ENCODE data around the gene ZDHHC7.
A peak's percentile ranks its signal among the peaks of the same experiment; 100 is the strongest.

Gene ZDHHC7

DNA sequence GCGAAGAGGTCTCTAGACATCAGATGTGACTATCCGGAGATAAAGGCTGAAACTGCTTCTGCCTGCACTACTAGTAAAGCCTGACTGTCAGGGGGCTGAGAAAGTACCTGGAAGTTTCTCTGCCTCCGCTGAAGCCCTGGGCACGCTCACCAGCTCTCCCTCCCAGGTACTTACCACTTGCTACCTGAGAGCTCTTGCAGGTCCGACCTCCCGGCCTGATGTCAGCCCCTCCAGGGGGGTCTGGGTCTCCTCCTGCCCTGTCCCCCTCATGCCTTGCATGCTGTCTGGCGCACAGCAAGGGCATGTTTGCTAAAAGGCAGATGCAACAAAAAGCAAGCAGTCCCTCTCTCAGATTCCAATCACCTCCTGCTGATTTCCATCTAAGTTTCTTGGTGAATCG is 17.4 kb downstream of the ZDHHC7 start:
- no peak for DNase-seq (ENCODE audit: low spot score)

DNA sequence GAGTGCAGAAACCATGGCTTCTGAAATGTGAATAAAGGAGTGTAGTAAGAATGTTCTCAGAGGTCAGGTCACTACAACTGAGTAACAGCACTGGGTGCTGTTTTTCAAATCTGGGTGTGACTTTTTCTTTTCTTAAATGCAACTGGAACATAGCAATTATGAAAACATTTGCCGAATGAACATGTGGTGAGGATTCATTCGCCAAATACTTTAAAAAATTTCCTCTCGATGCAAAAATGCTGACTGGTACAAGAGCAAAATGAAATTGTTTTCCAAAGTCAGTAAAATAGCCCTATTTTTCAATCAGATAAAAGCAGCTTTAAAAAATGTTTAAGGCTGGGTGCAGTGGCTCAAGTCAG is 18.6 kb downstream of the ZDHHC7 start:
- DNase-seq (ENCODE audit: low spot score): no peak

DNA sequence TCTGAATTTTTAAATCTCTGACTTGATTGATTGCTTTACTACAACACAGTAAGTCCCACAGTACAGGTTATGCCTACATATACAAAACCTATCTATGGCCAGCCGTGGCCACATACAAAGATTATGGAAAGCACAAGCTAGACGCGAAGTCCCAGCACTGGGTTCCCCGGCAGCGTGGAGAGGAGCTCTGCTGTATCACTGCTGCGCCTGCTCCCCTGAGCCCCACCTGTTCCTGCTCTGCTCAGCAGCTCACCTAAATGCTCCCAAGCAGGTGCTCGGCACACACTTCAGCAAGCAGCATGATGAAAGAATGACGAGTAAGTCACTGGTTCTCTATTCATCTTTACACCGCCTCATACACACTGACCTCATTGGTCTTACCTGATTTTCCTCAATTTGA is 20.6 kb downstream of the ZDHHC7 start:
- DNase-seq (ENCODE audit: low spot score): no peak

DNA sequence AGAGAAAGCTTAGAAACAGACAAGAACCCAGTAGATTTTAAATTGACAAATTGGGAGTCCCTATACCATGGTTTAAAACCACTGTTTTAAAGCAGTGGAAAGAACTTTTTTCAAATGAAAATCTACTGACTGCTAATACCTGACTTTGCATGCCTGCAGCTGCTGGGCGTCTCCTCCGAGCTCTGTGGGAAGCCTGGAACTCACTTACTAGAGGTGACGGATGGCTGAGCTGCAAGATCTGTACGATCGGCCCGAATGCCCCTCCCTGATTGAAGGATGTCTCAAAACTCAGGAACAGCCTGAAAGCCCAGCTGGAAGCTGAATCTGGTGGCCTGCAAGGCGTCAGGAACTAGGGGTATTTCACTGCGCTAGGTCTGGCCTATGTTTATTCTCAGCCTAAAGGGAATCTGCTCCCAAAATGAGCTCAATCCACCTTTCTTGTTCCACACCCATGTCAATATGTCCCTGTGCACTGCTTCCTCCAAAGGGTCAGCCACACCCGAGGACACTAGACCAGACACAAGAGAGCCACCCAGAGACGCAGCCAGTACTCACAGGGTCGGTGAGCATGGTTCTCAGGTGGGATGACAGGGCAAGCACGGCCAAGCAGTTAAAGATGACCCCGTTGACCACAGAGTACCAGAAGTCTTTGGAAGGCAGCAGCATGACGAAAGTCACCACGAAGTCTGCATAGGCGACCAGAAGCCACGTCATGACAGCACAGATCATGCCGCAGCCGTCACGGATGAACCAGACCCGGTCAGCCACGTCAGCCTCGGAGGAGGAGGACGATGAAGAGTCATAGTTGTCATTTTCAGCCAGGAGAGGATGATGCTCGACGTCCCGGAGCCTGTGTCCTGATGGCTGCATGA is 21.4 kb downstream of the ZDHHC7 start:
- DNase-seq (ENCODE audit: low spot score): no peak

DNA sequence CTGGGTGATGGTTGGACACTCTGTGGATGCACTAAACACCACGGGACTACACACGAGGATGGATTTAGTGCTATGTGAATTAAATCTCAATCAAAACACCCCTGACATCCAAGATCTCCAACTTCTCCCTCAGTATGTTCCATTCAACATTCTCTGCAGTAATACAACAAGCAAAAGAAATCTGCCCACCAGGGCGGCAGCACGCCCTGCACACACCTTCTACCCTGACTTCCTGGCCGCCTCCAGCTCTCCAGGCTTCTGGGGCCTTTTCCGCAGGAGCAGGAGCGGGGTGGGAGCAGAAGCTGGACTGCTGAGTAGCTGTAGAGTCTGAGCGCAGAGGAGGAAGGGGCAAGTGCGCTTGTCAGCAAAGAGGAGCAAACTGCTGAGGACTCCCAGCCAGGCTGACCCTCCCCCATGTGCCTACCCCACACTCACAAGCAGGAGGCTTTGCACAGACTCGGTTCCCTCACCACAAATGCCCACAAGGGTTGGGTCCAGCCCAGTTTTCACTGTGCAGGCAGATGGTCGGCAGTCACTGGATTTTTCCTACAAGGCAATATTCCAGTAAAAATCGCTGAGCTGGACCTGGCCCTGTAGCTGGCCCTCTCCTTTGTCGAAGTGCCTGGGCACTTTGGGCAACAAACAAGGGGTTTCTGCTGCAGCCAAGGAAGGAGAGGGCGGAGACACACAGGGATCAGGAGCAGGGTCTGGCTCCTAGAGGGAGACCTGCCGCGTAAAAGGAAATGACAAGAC is 22.8 kb downstream of the ZDHHC7 start:
- DNase-seq (ENCODE audit: low spot score): no peak

DNA sequence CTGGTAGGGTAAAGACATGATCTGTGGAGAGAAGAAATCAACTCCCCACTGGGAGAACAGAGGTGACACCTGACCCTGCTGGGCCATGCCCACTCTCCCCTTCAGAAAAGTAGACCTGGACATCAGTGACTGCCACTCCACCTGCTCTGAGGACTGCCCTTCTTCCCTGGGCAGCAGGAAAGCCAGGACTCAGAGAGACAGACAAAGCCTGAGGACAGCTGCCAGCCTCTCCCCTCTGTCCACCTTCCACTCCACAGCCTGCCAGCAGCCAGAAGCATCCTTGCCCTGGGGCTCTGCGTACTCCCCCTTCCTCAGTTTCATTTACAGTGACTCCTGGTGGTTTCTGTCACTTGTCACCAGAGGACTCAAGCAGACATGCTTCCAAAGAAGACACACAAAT is 24.5 kb downstream of the ZDHHC7 start:
- DNase-seq (ENCODE audit: low spot score): no peak

DNA sequence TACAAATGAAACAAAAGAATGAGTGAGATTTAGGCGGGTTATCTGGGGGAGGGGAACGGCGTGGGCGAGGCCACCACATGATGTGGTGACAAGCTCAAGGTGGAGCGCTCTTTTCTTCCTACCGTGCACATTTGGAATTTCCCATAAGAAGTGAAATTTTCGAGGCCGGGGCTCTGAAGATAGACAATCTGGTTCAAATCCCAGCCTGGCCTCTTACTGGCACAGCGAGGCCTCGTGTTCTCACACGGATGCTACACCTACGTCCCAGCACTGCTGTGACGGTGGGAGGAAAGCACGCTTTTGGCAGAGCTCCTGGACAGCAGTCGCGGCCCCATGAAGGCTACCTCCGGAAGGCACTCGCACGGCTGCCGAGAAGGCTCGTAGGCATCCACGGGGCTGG is 25.2 kb downstream of the ZDHHC7 start:
- no peak for DNase-seq (ENCODE audit: low spot score)

DNA sequence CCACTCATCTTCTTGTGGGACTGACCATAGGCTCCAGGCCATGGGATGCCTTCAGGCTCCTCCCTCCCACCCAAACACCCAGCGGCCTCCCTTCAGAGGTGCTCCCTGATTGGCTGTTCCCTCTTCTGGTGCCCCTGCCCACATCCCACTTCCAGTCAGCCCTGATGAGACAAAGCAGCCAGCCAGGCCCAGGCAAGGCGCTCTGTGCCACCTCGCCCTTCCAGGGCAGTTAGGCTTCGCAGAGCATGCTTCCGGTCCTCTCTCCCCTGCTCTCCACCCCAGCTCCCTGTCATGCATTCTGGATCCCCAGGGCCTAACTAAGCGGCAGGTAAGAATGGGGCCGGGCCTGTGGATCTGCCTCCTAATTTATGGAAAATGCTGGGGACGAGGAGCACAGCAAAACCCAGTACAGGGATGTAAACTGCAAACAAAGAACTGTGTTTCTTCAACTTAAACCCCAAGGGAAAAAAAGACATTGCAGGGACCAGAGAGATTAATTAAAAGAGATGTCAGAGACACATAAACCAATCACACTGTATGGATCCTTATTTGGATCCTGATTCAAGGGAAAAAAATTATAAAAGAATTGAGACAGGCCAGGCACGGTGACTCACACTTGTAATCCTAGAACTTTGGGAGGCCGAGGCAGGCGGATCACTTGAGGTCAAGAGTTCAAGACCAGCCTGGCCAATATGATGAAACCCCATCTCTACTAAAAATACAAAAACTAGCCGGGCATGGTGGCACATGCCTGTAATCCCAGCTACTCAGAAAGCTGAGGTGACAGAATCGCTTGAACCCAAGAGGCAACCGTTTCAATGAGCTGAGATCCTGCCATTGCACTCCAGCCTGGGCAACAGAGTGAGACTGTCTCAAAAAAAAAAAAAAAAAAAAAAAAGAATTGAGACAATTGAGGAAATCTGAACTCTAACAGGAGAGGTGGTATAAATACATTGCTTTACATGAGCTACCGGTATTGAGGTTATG is 26.0 kb downstream of the ZDHHC7 start:
- DNase-seq (ENCODE audit: low spot score): no peak

DNA sequence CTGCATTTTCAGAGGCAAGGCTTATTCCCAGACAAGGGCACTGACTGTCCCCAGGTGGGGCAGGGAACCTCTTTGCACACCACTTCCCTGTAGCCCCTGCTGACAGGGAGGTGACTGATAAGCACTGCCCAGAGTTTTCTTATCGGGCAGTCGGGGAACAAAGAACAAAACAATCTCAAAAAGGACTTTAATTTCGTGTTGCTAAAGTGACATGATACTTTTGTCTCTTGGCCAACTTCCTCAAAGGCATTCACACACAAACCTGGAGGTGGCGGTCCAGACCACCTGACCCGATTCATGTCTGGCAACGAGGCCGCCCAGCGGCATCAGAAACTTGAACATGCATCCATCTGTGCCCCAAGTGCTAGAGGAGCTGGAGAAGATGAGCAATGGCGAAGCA is 28.9 kb downstream of the ZDHHC7 start:
- DNase-seq (ENCODE audit: low spot score): no peak

DNA sequence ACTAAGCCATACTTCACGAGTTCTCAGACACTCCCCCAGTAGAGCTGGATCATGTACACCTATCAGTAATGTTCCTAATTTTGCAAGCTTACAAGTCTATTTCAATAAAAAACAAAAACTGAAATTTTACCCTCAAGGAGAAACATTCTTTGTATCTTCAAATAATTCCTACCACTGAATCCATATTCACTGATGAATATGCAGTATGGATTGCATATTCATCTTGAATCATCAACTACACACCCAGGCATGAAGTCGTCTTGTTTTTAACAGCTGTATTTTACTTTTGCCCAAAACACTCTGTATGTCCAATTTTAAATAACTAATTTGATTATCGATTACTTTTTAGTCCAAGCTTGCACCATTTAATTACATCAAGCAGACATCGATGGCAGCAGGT is 31.8 kb downstream of the ZDHHC7 start:
- DNase-seq (ENCODE audit: low spot score): no peak

DNA sequence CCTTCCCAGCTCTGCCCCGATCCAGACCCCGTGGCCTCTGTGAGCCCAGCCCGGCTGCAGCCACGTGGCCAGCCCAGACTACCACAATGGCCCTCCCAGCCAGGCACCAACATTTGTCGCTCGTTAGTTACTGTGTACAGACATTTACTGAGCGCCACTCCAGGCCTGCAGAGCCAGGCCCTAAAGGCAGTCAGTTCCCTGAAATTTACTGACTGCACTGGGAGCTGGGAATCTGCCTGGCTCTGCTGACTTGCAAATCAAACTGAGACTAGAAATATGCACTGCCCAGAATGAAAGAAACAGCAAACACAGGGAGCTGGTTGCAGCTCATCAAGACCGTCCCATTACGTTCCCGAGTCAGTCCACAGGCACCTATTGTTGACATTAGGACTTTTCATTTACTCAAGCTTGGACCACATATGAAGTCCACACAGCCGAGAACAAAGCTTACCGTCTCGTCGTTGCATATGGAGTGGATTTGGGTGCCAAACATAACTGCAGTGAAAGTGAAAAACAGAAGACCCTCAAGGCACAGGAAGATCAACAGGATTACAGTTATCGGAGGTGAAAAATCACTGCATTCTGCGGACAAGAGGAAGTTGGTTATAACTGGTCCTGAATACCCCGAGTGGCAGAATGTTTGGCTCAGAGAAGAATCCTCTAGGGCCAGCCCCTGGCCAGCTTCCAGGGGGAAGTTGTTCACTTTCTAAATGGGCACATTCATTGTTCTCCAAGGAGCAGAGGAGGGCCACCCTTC is 34.5 kb downstream of the ZDHHC7 start:
- no peak for DNase-seq (ENCODE audit: low spot score)

DNA sequence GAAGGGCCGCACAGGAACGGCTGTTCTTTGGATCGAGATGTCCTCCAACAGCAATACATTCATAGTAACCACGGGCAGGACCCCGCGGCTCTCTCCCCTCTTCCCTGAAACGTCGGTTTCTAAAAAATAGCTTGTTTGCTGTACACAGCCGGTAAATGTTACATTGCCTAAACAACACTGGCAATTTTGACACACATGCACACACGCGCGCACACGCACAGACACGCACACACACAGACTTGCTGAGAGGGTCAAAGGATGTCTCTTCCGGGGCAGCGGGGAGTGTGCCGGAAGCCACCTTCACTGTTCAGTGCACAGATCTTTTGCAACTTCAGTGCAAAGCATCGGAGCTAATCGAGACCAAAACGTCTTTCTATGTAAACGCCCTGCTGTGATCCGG is 35.8 kb downstream of the ZDHHC7 start:
- no peak for DNase-seq (ENCODE audit: low spot score)

DNA sequence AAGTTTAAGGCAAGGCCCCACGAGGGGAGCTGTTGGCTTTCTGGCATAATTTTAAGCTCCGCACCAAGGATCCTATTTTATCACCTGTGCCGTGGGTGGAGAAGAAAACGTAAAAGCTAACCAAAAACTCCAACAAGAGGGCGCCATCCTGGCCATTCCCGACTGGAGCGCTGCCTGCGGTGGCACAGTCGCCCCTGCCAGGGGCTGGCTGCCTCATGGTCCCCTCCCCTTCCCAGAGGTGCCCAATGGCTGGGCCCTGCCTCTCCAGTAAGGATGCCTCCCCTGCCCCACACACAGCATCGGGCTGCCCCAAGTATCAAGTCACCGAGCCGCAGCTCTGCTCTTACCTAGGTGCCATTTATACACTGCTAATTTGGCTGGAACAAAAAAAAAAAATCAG is 36.3 kb downstream of the ZDHHC7 start:
- no peak for DNase-seq (ENCODE audit: low spot score)

DNA sequence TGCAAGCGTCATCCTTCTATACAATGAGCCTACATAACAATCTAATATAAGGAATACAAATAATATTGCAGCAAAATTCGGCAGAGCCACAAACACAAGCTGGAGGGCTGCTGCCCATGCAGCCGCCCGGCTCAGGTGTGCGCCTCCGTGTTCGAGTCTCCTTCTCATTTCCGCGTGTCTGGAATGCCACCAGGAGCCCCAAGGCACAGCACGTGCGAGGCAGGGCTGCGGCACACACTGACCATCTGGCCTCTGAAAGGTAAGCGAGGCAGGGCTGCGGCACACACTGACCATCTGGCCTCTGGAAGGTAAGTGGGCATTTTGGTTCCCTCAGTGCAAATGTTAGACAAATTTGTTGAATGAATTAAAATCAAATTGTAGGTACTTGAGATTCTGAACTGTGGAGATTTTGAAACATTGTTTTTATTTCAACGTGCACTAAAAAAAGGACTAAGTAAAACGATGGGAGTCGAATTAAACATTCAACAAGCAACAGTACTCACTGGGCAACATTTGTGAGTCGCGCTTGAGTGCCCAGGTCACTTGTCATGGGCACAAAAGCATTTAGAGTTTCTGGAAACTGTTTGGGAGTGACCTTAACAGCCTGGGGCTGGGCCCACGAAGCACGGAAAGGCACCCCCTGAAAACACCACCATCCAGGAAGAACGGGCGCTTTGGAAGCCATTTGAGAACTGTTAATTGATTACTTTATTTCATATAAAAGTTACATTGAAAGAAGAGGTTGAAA is 37.4 kb downstream of the ZDHHC7 start:
- no peak for DNase-seq (ENCODE audit: low spot score)

DNA sequence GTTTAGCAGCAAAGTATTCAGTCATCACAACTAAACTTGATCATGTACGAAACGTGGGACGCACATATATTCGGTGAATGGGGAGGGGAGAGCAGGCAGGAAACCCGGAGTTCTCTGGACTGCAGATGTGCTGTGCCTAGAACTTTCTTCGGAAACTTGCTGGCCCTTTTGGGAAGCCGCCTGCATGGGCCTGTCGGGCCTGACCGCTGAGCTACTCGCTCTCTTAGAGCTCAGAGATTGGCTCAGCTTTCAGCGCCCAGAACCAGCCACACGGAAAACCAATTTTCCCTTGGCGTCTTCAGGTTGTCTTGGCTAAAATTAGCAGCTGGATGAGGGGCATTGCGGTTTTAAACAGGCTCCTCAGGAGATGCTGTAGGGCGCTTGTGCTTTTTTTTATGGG is 38.1 kb downstream of the ZDHHC7 start:
- DNase-seq (ENCODE audit: low spot score): no peak

DNA sequence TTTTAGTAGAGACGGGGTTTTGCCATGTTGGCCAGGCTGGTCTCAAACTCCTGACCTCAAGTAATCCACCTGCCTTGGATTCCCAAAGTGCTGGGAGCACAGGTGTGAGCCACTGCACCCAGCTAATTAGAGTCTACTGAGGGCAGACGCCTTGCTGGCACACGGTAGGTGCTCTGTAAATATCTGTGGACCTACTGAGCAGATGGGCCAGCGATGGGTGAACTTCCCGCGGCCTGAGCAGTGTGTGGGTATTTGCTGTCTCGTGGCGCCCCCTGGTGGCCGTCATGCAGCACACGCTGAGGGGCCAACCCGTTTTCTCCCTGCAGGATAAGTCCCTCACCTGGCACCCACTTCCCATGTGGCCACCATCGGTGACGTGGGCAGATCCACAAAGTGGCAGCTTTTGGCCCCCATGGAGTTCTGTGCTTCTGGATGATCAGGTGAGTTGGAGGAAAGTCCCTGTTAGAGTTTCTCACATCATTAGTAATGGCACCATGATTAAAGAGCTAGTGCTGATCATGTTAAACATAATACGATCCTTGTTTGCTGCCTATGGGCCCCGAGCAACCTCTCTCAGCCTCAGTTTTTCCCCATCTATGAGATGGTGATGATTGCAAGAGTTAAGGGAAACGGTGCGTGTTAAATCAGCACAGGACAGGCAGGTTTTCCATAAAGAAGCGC is 40.7 kb downstream of the ZDHHC7 start:
- DNase-seq (ENCODE audit: low spot score): peak; percentile 77

DNA sequence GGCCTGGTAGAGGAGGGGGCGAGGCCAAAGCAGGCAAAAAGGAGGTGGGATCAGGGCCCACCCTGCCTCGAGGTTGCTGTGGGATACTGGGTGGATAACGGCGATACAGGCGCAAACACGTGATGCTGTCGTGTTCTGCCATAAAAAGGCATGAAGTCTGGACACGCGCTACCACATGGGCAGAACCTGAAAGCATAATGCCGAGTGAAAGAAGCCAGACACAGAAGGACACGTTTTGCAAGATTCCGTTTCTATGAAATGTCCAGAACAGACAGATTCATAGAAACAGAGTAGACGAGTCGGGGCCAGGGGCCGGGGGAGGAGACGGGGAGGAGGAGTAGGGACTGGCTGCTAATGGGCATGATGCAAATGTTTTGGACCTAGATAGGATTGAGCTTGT is 43.5 kb downstream of the ZDHHC7 start:
- no peak for DNase-seq (ENCODE audit: low spot score)

DNA sequence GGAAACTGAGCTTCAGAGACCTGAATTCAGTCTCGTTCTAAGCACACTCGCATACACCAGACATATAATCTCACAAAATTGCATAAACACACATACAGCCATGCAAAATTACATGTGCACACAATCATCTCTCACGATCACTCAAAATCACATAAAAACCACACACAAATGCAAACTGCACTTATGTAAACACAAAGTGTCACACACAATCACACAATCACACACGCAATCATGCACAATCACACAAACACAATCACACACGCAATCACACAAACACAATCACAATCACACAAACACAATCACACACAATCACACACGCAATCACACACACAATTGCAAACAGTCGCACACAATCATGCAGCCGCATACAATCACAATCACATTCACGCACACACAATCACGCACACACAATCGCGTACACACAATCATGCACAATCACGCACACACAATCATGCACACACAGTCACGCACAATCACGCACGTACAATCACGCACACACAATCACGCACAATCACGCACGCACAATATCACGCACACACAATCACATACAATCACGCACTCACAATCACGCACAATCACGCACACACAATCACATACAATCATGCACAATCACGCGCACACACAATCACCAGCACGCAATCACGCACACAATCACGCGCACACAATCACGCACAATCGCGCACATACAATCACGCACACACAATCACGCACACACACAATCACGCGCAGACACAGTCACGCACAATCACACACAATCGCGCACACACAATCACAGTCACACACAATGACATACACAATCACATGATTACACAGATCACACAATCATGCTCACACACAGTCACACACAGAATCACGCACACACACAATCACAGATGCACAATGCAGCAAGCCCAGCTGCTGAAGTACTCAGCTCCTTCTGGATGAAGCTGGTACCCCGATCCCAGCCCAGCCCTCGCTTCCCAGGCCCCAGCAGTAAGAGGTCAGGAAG is 45.6 kb downstream of the ZDHHC7 start:
- DNase-seq (ENCODE audit: low spot score): no peak
